CD4-positive, alpha-beta T cell treated with Interleukin-10 for 1 hour (primary cell): ENCODE measurements around the gene ZWILCH.

Source experiments
- DNase-seq: peaks from one replicate; pipeline ENCODE4 v3.0.0-alpha.2; 2020

Gene ZWILCH

DNA sequence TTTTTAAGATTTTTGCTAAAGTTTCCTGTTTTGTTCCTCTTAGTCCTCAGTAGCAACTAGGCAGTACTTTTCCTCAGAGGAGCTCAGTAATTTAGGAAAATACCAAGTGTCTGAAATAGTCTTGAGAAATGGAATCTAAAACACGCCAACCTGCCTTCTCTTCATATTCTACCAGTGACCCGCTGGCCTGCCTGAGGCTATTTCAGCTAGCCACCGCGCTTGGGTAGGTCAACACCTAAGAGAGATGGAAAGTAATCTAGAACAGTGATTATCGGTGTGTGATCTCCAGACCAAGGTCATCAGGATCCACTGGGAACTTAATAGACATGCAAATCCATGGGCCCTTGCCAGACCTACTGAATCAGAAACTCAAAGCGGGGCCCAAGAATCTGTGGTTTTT, 53.1 kb downstream of the ZWILCH start:
- no peak for DNase-seq

DNA sequence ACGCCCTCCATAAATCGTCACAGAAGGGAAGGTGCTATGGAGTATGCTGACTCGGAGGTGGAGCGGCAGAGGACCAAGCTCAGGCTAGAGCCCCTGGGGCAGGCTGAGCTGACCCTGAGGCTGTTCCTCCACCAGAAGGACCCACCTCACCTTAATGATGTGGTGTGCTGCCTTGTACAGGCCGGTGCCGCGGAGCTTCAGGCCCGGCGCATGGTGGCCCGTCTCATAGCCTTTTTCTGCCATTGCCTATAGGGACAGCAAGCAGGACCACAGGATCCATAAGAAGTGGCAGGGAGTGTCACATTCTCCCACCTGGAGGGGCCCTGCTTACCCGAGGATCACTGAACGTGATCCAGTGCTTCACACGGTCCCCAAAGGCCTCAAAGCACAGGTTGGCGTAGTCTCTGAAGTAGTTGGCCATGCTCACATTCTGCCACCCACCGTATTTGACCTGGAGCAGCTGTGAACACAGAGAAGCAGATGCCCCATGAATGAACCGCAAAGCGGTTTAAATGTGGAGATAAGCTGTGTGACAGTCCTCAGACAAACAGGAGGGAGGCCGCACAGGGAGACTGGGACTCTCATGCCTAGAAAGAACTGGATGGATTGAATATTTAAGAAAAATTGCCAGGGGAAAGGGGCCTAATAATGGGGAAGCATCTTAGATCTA, 55.9 kb downstream of the ZWILCH start:
- DNase-seq = no peak

DNA sequence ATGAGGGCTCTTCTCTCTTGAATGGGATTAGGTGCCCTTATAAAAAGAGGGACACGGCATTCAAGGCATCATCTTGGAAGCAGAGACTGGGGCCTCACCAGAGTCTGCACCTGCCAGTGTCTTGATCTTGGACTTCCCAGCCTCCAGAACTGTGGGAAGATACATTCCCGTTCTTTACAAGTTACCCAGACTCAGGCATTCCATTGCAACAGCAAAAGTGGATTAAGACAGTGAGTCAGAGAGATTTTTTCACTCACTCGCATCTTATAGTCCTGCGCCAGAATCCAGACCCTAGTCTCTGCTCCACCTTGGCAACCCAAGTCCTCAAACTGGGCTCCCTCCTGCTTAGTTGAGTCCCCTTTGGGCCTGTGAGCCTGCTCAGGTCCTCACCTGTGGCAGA, 58.0 kb downstream of the ZWILCH start:
- no peak for DNase-seq

DNA sequence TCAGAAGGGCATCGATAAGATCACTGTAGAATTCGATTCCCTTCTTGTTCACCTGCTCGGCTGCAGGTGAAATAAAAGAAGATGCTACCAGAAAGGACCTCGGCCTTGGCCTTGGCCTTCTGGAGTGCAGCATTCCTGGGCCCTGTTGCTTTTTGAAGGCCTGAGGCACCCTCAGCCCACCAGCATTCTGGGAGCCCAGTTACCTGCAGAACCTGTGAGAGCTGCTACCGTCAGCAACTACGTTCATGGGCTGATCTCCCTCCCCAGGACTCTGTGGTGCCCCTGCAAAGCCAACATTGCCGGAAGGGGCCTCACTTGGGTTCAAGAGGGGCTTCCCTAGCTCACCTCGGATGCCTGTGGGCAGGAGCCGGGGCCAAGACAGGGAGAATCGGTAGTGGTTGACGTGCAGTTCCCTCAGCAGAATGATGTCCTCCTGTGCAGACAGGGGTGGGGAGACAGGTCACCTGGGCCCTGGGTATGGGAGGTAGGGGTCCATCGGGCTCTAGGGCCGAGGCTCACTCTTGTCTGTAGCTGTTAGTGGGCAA, 58.5 kb downstream of the ZWILCH start:
- no peak for DNase-seq

DNA sequence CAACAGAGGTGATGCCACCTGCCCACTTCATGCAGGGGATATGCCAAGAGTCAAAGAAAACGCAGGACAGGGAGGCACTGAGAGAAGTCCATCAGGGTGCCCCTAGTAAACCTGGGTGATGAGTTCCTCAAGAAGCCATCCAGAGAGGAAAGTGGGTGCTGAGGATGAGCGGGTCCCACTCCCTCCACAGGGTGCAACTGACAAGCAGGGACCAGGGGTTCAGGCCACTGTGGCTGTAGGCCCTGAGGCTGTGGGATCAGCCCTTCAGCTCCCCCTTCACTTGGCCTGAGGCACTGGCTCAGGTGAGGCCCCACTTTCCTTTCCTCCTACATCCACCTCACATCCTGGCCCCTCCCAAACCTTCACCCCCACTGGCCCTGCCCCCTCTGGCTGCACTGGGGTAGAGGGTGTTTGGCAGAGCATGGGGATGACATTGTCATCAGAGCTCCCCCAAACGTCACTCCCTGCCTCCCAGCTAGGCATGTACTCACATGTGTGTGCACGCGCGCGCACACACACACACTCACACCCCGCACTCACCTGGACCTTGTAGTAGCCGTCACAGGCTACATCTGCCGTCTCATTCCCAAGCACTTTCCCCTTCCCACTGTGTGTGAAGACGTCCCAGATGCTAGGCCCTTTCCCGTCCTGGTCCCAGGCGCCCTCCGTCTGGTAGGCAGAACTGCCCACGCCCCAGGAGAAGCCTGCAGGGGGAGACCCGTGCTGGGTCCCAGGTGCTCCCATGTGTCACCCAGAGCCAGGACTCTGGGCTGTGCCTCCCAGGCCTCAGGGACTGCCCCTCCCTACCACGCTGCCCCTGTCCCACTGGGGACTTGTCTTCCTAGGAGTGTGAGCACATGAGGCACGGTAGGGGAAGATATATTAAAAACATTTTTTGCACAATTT, 59.3 kb downstream of the ZWILCH start:
- no peak for DNase-seq

DNA sequence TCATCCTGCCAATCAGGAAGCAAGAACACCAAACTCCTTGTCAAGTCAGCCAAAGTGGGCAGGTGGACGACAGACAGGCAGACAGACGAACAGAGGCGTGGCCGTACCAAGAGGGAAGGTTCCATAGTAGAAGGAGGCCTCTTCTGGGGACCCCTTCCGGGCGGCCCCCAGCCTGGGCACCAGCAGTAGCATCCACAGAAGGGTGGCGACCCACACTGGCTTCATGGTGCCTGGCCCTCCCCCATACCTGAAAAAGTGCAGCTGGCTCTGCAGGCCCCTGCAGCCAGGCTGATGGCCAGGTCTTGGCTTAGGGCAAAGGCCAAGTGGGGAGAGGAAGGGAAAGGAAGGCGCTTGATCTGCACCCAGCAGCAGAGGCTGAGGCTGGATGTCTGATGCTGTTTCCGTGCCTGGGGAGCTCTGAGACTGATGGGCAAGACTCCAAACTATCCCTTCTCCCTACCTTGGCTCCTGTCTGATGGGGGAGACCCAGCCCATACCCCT, 60.1 kb downstream of the ZWILCH start:
- DNase-seq = no peak

DNA sequence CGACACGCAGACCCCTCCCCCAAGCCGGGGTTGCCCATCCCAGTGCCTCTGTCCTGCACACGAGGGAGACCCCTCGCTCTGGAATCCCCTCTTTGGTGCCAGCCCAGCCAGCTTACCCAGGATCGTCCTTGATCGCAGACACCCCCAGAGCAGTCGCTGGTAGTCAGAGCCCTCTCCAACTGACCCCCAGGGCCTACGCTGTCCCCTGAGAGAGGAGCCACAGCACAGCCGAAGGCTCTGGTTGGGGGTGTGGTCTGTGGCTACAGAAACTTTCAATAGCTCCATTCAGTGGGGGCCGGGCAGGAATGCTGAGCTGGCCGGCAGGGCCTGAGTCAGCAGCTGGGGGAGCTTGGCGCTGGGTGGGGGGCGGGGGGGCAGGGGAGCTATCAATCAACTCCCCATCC, 60.6 kb downstream of the ZWILCH start, which contains the start of gene LCTL:
LCTL (minus strand) TSS at position 258 of the 404 bp plus-strand sequence. CDS start 633 bp downstream, outside the sequence.
- DNase-seq = no peak

DNA sequence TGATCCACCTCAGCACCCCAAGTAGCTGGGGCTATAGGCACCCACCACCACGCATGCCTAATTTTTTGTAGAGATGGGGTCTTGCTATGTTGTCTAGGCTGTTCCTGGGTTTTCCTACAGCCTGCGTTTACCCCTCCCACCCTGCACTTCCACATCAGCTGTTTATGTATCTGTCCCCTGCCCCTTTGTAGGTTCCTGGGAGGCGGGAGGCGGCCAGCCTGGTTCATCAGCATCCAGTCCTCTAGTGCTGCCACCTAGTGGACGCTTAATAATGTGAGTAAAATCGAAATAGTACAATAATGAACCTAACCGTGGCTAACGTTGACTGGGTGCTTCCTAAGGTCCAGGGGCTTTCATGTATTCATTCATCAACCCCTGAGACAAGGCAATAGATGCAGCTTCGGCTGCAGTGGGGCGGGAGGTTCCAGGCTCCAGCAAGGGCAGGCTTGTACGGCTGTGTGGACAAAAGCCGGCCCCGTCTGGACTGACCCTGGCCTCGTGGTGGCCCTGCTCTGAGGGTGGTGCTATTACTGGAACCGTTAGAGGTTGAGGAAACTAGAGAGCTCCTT, 61.9 kb downstream of the ZWILCH start:
- peak; percentile 69 for DNase-seq

DNA sequence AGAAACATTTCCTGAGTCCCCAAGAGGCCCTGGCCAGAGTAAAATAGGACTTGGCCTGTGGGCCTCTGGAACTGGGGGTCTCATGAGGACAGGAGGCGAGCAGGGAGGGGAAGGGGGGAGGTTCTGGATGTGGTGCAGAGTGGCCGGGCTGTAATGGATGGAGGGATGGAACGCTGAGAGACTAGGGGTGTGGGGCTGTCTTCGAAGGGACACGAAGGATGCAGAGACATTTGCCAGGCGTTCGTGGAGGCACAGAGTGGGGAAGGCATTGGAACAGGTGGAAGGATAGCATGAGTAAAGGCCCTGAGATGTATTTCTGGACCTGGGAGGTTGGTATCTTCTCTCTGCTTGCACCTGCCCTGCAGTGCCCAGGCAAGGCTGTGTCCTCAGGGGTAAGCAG, 62.8 kb downstream of the ZWILCH start:
- DNase-seq = no peak

DNA sequence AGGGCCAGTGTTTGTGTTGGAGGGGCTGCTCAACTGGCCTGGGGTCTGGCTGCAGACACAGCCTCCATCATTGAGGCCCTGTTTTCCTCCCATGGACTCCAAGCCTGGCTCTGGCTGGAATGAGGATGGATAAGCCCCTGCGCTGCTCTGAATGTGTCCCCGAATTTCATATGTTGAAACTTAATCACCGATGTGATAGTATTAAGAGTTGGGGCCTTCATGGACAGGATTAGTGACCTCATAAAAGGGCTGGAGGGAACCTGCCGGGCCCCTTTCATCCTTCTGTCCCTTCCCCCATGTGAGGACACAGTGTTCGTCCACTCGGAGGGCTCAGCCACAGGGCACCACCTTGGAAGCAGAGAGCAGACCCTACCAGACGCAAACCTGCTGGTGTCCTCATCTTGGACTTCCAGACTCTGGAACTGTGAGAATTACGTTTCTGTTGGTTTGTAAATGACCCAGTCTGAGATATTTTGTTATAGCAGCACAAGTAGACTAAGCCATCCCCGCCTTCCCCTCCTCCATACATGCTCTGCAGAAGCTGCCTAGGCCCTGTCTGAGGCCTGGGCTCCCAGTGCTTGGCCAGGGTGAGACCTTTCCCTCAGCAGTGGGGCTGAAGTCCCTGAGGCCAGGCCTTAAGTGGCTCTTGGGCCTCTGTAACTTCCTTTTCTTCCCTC, 64.5 kb downstream of the ZWILCH start:
- no peak for DNase-seq

DNA sequence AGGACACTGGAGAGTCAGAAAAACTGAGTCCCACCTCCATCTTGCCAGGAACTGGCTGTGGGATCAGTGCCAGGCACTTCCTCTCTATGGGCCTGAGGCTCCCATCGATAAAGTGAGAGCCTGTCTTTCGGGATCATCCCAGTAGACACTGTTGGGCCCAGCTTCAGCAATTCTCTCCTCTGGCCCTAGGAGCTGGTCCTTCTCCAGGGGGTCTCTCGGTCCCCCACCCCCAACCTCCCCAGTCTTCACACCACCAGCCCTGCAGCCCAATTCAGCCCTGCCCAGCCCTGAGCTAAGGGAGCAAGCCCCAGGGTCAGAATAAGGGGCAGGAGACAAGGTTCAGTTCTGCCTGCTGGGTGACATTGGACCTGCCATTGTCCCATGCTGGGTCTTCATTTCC, 65.2 kb downstream of the ZWILCH start:
- DNase-seq = no peak

DNA sequence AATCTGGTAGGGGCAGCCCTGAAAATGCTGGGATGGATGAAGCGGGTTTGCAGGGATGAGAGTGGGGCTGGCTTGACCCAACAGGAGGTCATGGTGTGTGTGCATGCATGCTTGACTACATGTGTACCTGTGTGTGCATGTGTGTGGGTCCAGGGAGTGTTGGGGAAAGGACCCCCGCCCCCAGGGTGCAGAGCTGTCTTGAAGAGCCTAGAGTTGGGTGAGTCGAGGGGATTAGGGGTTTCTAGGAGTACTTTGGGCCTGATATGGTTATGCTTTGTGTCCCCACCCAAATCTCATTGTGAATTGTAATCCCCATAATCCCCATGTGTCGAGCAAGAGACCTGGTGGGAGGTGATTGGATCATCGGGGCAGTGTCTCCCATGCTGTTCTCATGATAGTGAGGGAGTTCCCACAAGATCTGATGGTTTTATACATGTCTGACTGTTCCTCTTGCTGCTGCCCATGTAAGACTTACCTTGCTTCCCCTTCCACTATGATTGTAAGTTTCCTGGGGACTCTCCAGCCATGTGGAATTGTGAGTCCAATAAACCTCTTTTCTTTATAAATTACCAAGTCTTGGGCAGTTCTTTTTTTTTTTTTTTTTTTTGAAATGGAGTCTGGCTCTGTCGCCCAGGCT, 65.8 kb downstream of the ZWILCH start:
- no peak for DNase-seq

DNA sequence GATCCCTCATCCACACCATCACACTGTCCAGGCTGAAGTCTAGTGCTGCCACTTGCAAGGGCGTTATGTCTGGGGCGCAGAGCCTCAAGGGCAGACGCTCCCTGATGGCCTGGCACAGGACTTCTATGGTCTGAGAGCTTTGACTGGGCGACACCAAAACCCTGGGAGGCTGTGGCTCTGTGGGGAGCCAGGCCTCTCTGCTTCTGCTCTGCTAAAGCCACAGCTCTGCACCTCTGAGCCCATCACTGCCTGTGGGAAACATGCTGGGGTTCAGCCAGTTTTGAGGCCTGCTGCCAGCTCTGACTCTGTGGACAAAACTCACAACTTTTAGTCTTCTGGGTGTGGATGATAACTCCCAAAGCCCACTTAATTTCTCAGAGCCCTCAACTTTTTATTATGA, 67.0 kb downstream of the ZWILCH start:
- DNase-seq = no peak

DNA sequence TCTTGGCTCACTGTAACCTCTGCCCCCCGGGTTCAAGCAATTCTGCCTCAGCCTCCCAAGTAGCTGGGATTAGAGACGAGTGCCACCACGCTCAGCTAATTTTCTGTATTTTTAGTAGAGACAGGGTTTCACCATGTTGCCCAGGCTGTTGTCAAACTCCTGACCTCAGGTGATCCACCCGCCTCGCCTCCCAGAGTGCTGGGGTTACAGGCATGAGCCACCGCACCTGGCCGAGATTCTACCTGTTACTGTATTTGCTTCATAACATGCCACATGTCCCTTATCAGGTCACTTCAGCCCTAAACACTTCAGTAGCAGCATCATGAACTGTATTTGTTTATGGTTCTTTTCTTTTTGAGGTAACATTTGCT, 68.2 kb downstream of the ZWILCH start:
- DNase-seq = no peak

DNA sequence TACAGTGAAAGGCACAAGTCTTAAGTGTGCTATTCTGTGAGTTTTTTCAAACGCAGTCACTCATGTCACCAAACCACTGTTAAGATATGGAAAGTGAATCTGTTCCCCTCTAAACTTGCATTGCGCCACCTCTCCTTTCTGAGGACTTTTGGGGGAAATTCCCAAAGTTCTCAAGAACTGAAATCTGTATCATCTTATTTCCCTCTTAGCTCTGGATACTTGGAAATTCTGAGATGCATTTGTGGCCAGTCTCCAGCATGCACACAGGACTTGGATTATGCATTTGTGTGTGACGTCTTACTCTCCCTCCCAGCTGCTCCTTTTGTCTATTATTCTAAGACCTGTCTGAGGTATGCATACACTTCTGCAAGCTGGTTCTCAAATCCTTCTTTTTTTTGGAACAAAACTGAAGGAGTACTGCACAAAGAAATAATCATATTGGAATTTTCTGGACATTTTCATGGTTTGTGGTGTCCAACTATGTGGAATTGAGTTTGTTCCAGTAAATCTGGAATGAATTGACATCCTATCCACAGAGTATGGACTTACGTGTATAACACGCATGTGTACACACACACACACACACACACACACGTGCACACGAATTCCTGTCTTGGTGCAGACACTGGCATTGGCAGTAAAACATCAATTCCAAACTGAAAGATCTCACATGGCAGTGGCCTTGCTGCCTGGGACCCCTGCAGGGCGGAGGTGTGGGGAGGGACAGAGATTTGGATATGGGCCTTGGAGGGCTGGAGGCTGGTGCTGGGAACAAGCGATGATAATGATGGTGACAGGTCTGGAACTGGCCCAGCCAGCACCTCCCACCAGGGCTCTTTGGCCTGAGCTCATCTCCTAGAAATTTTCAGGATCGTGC, 68.8 kb downstream of the ZWILCH start:
- no peak for DNase-seq

DNA sequence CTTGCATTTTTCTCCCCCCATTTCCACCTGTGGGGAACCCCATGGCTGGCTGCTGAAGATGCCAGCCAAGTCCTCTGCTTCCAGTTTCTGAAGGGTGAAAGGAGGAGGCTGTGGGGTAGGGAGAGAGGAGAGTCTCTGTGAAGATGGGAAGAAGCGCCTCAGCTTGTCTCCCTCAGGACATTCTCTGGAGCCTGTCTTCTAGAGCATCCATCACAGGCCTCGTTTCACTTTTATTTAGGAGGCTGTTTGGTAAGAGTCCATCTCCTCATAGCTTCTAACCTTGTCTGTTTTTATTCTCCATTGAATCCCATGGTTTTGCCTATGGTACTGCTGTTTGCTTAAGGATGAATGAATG, 69.4 kb downstream of the ZWILCH start:
- no peak for DNase-seq

DNA sequence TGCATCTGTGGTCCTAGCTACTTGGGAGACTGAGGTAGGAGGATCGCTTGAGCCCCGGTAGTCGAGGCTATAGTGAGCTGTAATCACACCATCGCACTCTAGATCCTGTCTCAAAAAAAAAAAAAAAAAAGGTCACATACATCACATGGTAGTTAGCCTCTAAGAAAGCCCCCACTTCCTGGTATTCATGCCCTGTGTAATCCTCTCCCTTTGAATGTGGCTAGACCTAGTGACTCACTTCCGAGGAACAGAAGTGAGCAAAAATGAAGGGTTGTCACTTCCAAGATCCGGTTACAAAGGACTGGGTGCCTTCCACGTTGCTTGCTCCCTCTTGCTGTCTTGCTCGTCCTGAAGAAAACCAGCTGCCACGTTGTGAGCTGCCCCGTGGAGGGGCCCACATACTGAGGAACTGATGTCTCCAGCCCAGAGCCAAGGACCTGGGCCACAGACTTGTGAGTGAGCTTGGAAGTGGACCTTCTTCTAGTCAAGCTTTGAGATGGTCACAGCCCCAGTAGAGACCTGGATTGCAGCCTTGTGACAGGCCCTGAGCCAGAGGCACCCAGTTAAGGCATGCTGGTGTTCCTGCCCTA, 73.3 kb downstream of the ZWILCH start:
- no peak for DNase-seq

DNA sequence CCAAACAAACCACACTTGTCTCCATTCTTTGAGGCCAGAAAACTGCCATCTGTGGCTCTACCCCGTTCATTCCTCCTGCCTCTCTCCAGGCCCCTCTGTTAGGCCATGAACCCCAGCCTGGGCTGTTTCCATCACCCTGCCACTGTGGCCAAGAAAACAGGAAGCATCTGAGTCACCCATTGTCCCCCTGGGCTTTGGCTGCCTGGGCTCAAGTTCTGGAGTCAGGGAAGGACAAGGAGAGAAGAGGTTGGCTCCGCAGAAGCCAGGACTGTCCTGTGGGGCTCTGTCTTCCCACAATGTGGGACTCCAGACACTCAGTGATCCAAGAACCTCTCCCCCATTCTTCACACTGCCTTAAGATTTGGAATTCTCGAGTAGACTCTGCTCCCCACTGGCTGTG, 75.5 kb downstream of the ZWILCH start:
- DNase-seq = no peak

DNA sequence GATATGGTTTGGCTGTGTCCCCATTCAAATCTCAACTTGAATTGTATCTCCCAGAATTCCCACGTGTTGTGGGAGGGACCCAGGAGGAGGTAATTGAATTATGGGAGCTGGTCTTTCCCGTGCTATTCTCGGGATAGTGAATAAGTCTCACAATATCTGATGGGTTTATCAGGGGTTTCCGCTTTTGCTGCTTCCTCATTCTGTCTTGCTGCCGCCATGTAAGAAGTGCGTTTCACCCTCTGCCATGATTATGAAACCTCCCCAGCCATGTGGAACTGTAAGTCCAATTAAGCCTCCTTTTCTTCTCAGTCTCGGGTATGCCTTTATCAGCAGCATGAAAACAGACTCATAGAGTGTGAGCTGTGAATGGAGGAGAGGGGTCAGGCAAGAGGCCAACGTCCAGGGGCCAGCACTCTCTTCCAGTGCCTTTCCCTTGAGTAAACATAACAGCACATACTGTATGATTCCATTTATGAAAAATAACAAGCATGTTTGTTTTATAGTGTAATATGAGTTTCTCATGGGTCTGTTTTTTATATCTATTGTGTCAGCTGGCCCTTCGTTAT, 76.9 kb downstream of the ZWILCH start:
- no peak for DNase-seq

DNA sequence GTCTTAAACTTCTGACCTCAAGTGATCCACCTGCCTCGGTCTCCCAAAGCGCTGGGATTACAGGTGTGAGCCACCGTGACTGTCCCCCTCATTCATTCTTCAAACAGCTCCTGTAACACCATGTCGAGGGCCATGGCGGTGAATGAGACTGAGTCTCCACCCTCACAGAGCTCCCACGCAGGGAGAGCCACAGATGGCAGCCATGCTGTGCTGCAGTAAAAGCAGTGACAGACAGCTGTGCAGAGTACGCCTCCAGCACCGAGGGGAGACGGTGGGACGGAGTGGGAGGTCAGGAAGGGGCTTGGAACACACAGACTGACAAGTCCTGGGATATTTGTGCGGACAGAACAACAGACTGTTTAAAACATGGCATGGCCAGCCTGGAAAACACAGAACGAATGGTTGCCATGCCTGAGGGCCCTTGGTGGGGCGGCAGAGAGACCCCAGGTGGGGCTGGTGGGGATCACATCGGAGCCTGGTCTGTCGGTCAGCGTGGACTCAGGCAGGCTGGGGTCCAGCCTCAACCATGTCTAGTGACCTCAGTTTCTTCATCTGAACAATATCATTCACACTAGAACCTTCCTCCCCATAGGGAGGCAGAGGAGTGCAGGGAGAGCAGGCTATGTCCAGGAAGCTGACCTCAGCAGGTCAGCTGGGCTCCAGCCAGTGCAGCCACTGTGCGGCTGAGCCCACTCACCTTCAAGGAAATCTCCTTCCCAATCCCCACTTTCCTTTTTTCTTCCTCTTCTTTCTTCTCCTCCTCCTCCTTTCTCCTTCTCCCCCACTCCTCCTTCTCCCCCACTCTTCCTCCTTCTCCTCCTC, 81.2 kb downstream of the ZWILCH start:
- DNase-seq = no peak
